B cell (primary cell): Measurements from ENCODE around the gene FRMPD1.

Experiments used
- EZH2 ChIP-seq: IDR thresholded peaks from 2 replicates; pipeline ENCODE4 v1.6.1; 2012; ENCODE audit warnings: borderline replicate concordance, low read depth, mild to moderate bottlenecking, moderate library complexity, low read length; ENCODE audit not compliant: insufficient read depth, poor library complexity, severe bottlenecking
- TF ChIP-seq, protein P1 (sequence below): fragments of 200-600 bp; IDR thresholded peaks from one replicate; pipeline ENCODE4 v1.8.0; 2022; ENCODE audit warnings: antibody characterized with exemption, mild to moderate bottlenecking

DNA sequence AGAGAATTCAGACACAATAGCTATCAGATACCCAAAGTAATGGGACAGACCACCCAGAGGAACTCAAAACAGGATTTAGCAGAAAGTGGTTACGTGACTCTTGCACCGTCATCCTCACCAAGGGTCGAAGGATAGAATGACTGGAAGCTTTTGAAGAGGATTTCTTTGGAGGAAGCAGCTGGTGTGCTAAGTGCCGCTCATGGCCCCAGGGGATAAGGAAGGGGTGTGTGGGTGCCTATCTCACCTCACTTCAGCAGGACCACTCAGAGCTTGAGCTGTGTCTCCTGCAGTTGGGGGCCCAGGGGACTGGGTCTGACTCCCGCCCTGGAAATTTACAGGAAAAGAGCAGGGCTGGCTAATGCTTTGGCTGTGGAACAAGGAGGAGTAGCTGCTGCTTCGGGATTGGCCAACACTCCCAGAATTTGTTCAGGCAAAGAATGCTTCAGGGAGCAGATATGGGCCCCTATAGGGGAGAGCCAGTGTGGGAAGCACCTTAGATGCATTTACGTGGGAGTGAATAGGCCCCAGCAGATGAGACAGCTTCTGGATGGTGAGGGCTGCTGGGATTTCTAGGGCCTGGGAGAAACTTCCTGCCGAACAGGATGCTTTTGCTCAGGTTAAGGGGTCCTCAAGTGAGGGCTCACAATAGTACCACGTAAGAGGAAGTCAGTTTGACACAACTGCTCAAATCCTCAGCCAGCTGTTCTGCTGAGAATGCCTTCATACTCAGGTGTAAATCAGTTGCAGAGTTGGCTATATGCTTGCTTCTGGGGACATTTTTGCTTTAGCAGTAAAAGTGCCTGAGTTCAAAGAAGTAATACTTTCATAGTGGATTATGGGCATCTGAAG lies 29.3 kb upstream of the FRMPD1 start:
- TF ChIP-seq, protein P1, sequence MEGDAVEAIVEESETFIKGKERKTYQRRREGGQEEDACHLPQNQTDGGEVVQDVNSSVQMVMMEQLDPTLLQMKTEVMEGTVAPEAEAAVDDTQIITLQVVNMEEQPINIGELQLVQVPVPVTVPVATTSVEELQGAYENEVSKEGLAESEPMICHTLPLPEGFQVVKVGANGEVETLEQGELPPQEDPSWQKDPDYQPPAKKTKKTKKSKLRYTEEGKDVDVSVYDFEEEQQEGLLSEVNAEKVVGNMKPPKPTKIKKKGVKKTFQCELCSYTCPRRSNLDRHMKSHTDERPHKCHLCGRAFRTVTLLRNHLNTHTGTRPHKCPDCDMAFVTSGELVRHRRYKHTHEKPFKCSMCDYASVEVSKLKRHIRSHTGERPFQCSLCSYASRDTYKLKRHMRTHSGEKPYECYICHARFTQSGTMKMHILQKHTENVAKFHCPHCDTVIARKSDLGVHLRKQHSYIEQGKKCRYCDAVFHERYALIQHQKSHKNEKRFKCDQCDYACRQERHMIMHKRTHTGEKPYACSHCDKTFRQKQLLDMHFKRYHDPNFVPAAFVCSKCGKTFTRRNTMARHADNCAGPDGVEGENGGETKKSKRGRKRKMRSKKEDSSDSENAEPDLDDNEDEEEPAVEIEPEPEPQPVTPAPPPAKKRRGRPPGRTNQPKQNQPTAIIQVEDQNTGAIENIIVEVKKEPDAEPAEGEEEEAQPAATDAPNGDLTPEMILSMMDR: no peak
- no peak for TF ChIP-seq EZH2
